HCT116 (cell line): Measurements from ENCODE around the gene IRAK2. TPM values are rescaled to one million over a fixed set of nuclear protein-coding genes. Genes with fewer than 3 reads are reported as not detected.

ENCODE experiments used
- ATAC-seq: fragments of 200-7000 bp; cut with Tn5 transposase; 2 replicates; pipeline ENCODE4 v1.9.1; 2020; ENCODE audit warnings: mild to moderate bottlenecking, moderate library complexity
- BruUV-seq: library from RNA; stranded (reverse); fragments of 400-500 nt; replicated peaks from 2 replicates; lab custom pipeline; 2021; lab: Mats Ljungman, UMichigan
- CTCF ChIA-PET: fragments of 300-600 bp; sonication (Branson Sonifier 250); formaldehyde crosslinking; loops from one replicate; lab custom pipeline; 2021; ENCODE audit warnings: antibody characterized with exemption; lab: Charles Lee
- POLR2A ChIA-PET: fragments of 300-600, 350-600 bp; sonication (Branson Sonifier 250); formaldehyde crosslinking; loops from one replicate; lab custom pipeline; 2021; ENCODE audit warnings: antibody characterized with exemption; lab: Charles Lee
- RAD21 ChIA-PET, 2 experiments: fragments of 300-600 bp; sonication (Branson Sonifier 250); formaldehyde crosslinking; loops; one replicate each; lab custom pipeline; 2023; ENCODE audit warnings: low total read pairs in 2 of 2; ENCODE audit not compliant: uncharacterized antibody in 2 of 2, unreplicated experiment in 2 of 2, low non-redundant PET in 1 of 2; lab: Charles Lee
- DNase-seq: peaks from one replicate; pipeline ENCODE4 v3.0.0-alpha.2; 2010; ENCODE audit warnings: low read depth, low spot score
- H2AFZ ChIP-seq: fragments of 200-600 bp; shearing (Covaris generic), sonication (generic); 2 replicates; pipeline ENCODE4 v1.6.1; 2017; ENCODE audit warnings: low read depth, mixed run types, mixed read lengths, antibody characterized with exemption, low read length; ENCODE audit not compliant: poor library complexity, severe bottlenecking
- H3K27ac ChIP-seq: 2 replicates; pipeline ENCODE4 v1.5.1; 2012; ENCODE audit warnings: low read depth, low read length
- H3K27me3 ChIP-seq: fragments of 200-600 bp; sonication (generic); 2 replicates; pipeline ENCODE4 v1.6.1; 2016; ENCODE audit warnings: mixed run types, low read length, mixed read lengths; ENCODE audit not compliant: insufficient read depth
- H3K36me3 ChIP-seq, 2 experiments: fragments of 200-500 bp in 1 of 2; fragments of 200-600 bp in 1 of 2; sonication (Bioruptor generic) in 1 of 2; sonication (generic) in 1 of 2; 2 replicates each; pipeline versions ENCODE4 v1.5.1 to v1.6.1; 2014 to 2016; ENCODE audit warnings: low read length in 2 of 2, inconsistent platforms in 1 of 2, mixed read lengths in 1 of 2, mixed run types in 1 of 2; ENCODE audit not compliant: insufficient read depth in 2 of 2, control insufficient read depth in 1 of 2
- H3K4me1 ChIP-seq, 2 experiments: fragments of 200-600 bp in 1 of 2; sonication (generic) in 1 of 2; 2 replicates each; pipeline versions ENCODE4 v1.5.1 to v1.6.1; 2012 to 2017; ENCODE audit warnings: low read length in 2 of 2, inconsistent platforms in 1 of 2, mild to moderate bottlenecking in 1 of 2, mixed read lengths in 1 of 2, mixed run types in 1 of 2, moderate library complexity in 1 of 2; ENCODE audit not compliant: insufficient read depth in 2 of 2, control insufficient read depth in 1 of 2
- H3K4me2 ChIP-seq: fragments of 200-600 bp; sonication (generic); 2 replicates; pipeline ENCODE4 v1.6.1; 2017; ENCODE audit warnings: mixed run types, low read length, mixed read lengths
- H3K4me3 ChIP-seq, 2 experiments: fragments of 200-600 bp in 1 of 2; sonication (generic) in 1 of 2; replicated peaks in 1 of 2; 2 replicates each; pipeline ENCODE4 v1.5.1; 2011 to 2016; ENCODE audit warnings: low read length in 2 of 2, control low read depth in 1 of 2, low read depth in 1 of 2, mild to moderate bottlenecking in 1 of 2, mixed read lengths in 1 of 2, mixed run types in 1 of 2
- H3K79me2 ChIP-seq: fragments of 200-600 bp; sonication (generic); 2 replicates; pipeline ENCODE4 v1.6.1; 2017; ENCODE audit warnings: mild to moderate bottlenecking, mixed run types, low read length, moderate library complexity, mixed read lengths; ENCODE audit not compliant: insufficient read depth
- H3K9ac ChIP-seq: fragments of 200-600 bp; sonication (generic); 2 replicates; pipeline ENCODE4 v1.6.1; 2016; ENCODE audit warnings: low read length, mixed read lengths
- H3K9me2 ChIP-seq: fragments of 200-600 bp; sonication (generic), shearing (Covaris generic); 2 replicates; pipeline ENCODE4 v1.6.1; 2017; ENCODE audit warnings: mixed run types, mild to moderate bottlenecking, moderate library complexity; ENCODE audit not compliant: insufficient read depth
- H3K9me3 ChIP-seq, 2 experiments: fragments of 200-500 bp in 1 of 2; fragments of 200-600 bp in 1 of 2; sonication (Bioruptor generic) in 1 of 2; sonication (generic) in 1 of 2; 2 replicates each; pipeline ENCODE4 v1.6.1; 2014 to 2017; ENCODE audit warnings: low read length in 2 of 2, mixed read lengths in 2 of 2, inconsistent platforms in 1 of 2, low read depth in 1 of 2, mild to moderate bottlenecking in 1 of 2, mixed run types in 1 of 2, moderate library complexity in 1 of 2; ENCODE audit not compliant: control insufficient read depth in 1 of 2, insufficient read depth in 1 of 2
- H4K20me1 ChIP-seq: fragments of 200-600 bp; sonication (generic), shearing (Covaris generic); 2 replicates; pipeline ENCODE4 v1.6.1; 2017; ENCODE audit warnings: mixed run types, mild to moderate bottlenecking, moderate library complexity; ENCODE audit not compliant: insufficient read depth
- CBX3 ChIP-seq: IDR thresholded peaks from 2 replicates; pipeline ENCODE4 v1.6.1; 2012; ENCODE audit warnings: low read depth
- EGR1 ChIP-seq: IDR thresholded peaks from 2 replicates; pipeline ENCODE4 v1.6.1; 2012; ENCODE audit warnings: low read depth
- ELF1 ChIP-seq: IDR thresholded peaks from 2 replicates; pipeline ENCODE4 v1.6.1; 2012; ENCODE audit warnings: low read depth, borderline replicate concordance
- FOSL1 ChIP-seq: IDR thresholded peaks from 2 replicates; pipeline ENCODE4 v1.6.1; 2012; ENCODE audit warnings: low read depth
- JUND ChIP-seq: IDR thresholded peaks from 2 replicates; pipeline ENCODE4 v1.6.1; 2012
- SIN3A ChIP-seq: IDR thresholded peaks from 2 replicates; pipeline ENCODE4 v1.6.1; 2012; ENCODE audit warnings: low read depth
- SRF ChIP-seq: IDR thresholded peaks from 2 replicates; pipeline ENCODE4 v1.6.1; 2012; ENCODE audit warnings: low read depth
- ZFX ChIP-seq: fragments of 450-650 bp; IDR thresholded peaks from 2 replicates; pipeline ENCODE4 v1.6.1; 2017
- ZNF274 ChIP-seq: fragments of 200-500 bp; sonication (Bioruptor generic); IDR thresholded peaks from 2 replicates; pipeline ENCODE4 v1.6.1; 2014; ENCODE audit warnings: mild to moderate bottlenecking, low read depth, low read length, inconsistent platforms
- intact Hi-C: fragments of 100-400 bp; cut with micrococcal nuclease; formaldehyde crosslinking; loops from 2 replicates; pipeline ENCODE4 v1.10.0; 2022
- total RNA-seq: library from RNA; stranded (reverse); gene quantifications from one replicate; pipeline ENCODE4 v1.2.1, GENCODE V29; 2021; ENCODE audit not compliant: unreplicated experiment
- TF ChIP-seq, protein P1 (sequence below): IDR thresholded peaks from 2 replicates; pipeline ENCODE4 v1.6.1; 2012; ENCODE audit warnings: low read depth
- TF ChIP-seq, protein P2 (sequence below), 3 experiments: fragments of 200-600 bp in 1 of 3; sonication (generic) in 1 of 3; IDR thresholded peaks in 2 of 3; conservative IDR thresholded peaks in 1 of 3; 2 replicates each; pipeline ENCODE4 v1.5.1; 2012 to 2017; ENCODE audit warnings: low read depth in 2 of 3, low read length in 2 of 3, antibody characterized with exemption in 1 of 3, borderline replicate concordance in 1 of 3, control low read depth in 1 of 3, mild to moderate bottlenecking in 1 of 3, mixed read lengths in 1 of 3, mixed run types in 1 of 3, moderate library complexity in 1 of 3; ENCODE audit not compliant: insufficient read depth in 1 of 3

IRAK2 gene
- total RNA-seq, 1 experiment from 2014 or later = 3.6 TPM

DNA sequence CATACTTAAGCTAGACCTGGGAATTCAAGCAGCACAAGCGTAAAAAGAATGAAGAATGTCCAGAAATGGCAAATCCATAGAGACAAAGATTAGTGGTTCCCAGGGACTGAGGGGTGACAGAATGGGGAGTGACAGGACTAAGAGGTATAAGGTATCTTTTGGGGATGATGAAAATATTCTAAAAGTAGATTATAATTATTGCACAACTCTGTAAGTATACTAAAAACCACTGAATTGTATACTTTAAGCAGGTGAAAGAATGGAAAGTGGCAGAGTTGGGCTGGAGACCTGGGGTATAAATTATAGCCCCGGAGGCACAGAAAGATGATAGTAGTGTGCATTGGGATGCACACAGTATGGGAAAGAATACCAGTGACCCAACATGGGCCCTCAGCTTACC, 43.7 kb upstream of the IRAK2 start:
- Histone ChIP-seq H3K4me2 (no peak overlapping the region), H4K20me1 (peaks cover 6% of the 10 kb centered on the region; the same call in 1 of the 2 replicates), H3K27me3 (no peaks in the 10 kb centered on the region), H3K79me2 (peaks cover 88% of the 10 kb centered on the region), H3K27ac (no peak overlapping the region), H3K9ac (no peak overlapping the region), H2AFZ (no peak overlapping the region), H3K36me3 (peaks cover 12 to 18% of the 10 kb centered on the region in 2 experiments; a peak in 3 of 4 replicates), H3K9me2 (no peaks in the 10 kb centered on the region), H3K4me1 (peaks cover 8 to 9% of the 10 kb centered on the region in 2 experiments; a peak in 3 of 4 replicates), H3K4me3 (no peak overlapping the region), H3K9me3 (no peaks in the 10 kb centered on the region)
- no peak for DNase-seq
- CTCF ChIA-PET = no interaction called here
- RAD21 ChIA-PET = no interaction called here
- intact Hi-C loops = no loop called here
- no peak for ATAC-seq
- BruUV-seq = no TSS peak
- TF ChIP-seq CBX3 (no peak), ZFX (no peak), ELF1 (no peak)
- TF ChIP-seq, protein P1, sequence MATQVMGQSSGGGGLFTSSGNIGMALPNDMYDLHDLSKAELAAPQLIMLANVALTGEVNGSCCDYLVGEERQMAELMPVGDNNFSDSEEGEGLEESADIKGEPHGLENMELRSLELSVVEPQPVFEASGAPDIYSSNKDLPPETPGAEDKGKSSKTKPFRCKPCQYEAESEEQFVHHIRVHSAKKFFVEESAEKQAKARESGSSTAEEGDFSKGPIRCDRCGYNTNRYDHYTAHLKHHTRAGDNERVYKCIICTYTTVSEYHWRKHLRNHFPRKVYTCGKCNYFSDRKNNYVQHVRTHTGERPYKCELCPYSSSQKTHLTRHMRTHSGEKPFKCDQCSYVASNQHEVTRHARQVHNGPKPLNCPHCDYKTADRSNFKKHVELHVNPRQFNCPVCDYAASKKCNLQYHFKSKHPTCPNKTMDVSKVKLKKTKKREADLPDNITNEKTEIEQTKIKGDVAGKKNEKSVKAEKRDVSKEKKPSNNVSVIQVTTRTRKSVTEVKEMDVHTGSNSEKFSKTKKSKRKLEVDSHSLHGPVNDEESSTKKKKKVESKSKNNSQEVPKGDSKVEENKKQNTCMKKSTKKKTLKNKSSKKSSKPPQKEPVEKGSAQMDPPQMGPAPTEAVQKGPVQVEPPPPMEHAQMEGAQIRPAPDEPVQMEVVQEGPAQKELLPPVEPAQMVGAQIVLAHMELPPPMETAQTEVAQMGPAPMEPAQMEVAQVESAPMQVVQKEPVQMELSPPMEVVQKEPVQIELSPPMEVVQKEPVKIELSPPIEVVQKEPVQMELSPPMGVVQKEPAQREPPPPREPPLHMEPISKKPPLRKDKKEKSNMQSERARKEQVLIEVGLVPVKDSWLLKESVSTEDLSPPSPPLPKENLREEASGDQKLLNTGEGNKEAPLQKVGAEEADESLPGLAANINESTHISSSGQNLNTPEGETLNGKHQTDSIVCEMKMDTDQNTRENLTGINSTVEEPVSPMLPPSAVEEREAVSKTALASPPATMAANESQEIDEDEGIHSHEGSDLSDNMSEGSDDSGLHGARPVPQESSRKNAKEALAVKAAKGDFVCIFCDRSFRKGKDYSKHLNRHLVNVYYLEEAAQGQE = no peak
- POLR2A ChIA-PET = no interaction called here

GRCh38 chr3:10122724-10123123, 42.0 kb upstream of the IRAK2 start:
- H3K9ac ChIP-seq = no peak overlapping the region
- H3K4me2 ChIP-seq = no peak overlapping the region
- no TSS peak for BruUV-seq
- ChIA-PET CTCF (no interaction called here), POLR2A (no interaction called here), RAD21 (no interaction called here)
- no peak overlapping the region for H3K4me3 ChIP-seq
- no peak for DNase-seq
- H3K9me2 ChIP-seq = no peaks in the 10 kb centered on the region
- ATAC-seq = no peak
- no peak overlapping the region for H3K27ac ChIP-seq
- no peaks in the 10 kb centered on the region for H3K9me3 ChIP-seq
- intact Hi-C loops = no loop called here
- H3K36me3 ChIP-seq = peaks cover 15 to 27% of the 10 kb centered on the region in 2 experiments; a peak in 3 of 4 replicates
- no peaks in the 10 kb centered on the region for H3K4me1 ChIP-seq
- no peaks in the 10 kb centered on the region for H3K27me3 ChIP-seq
- peaks cover 71% of the 10 kb centered on the region for H3K79me2 ChIP-seq
- H4K20me1 ChIP-seq = 0 out of 2 replicates have a peak, but pooled peaks cover 6% of the 10 kb centered on the region
- H2AFZ ChIP-seq = no peak overlapping the region
- TF ChIP-seq ZNF274 = no peak
- TF ChIP-seq CBX3 = no peak
- TF ChIP-seq FOSL1 = no peak
- no peak for TF ChIP-seq SRF
- TF ChIP-seq, protein P1 = no peak
- TF ChIP-seq ZFX = no peak
- no peak for TF ChIP-seq JUND
- no peak for TF ChIP-seq SIN3A
- no peak for TF ChIP-seq EGR1
- TF ChIP-seq ELF1 = no peak
- TF ChIP-seq, protein P2, sequence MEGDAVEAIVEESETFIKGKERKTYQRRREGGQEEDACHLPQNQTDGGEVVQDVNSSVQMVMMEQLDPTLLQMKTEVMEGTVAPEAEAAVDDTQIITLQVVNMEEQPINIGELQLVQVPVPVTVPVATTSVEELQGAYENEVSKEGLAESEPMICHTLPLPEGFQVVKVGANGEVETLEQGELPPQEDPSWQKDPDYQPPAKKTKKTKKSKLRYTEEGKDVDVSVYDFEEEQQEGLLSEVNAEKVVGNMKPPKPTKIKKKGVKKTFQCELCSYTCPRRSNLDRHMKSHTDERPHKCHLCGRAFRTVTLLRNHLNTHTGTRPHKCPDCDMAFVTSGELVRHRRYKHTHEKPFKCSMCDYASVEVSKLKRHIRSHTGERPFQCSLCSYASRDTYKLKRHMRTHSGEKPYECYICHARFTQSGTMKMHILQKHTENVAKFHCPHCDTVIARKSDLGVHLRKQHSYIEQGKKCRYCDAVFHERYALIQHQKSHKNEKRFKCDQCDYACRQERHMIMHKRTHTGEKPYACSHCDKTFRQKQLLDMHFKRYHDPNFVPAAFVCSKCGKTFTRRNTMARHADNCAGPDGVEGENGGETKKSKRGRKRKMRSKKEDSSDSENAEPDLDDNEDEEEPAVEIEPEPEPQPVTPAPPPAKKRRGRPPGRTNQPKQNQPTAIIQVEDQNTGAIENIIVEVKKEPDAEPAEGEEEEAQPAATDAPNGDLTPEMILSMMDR (IDR thresholded peaks at IDR 0.05 in 2 of 3, conservative IDR thresholded peaks at IDR 0.05 in 1 of 3; ENCODE audit: borderline replicate concordance in 1 of 3, insufficient read depth in 1 of 3, low read depth in 2 of 3, low read length in 2 of 3) = no peak
